HCT116 (cell line): Measurements from ENCODE around the gene PMEPA1. TPM values are rescaled to one million over a fixed set of nuclear protein-coding genes. Genes with fewer than 3 reads are reported as not detected.

Source experiments
- ATAC-seq: fragments of 200-7000 bp; cut with Tn5 transposase; 2 replicates; pipeline ENCODE4 v1.9.1; 2020; ENCODE audit warnings: mild to moderate bottlenecking, moderate library complexity
- BruUV-seq: library from RNA; stranded (reverse); fragments of 400-500 nt; replicated peaks from 2 replicates; lab custom pipeline; 2021; lab: Mats Ljungman, UMichigan
- CTCF ChIA-PET: fragments of 300-600 bp; sonication (Branson Sonifier 250); formaldehyde crosslinking; loops from one replicate; lab custom pipeline; 2021; ENCODE audit warnings: antibody characterized with exemption; lab: Charles Lee
- POLR2A ChIA-PET: fragments of 300-600, 350-600 bp; sonication (Branson Sonifier 250); formaldehyde crosslinking; loops from one replicate; lab custom pipeline; 2021; ENCODE audit warnings: antibody characterized with exemption; lab: Charles Lee
- RAD21 ChIA-PET, 2 experiments: fragments of 300-600 bp; sonication (Branson Sonifier 250); formaldehyde crosslinking; loops; one replicate each; lab custom pipeline; 2023; ENCODE audit warnings: low total read pairs in 2 of 2; ENCODE audit not compliant: uncharacterized antibody in 2 of 2, unreplicated experiment in 2 of 2, low non-redundant PET in 1 of 2; lab: Charles Lee
- DNase-seq: peaks from one replicate; pipeline ENCODE4 v3.0.0-alpha.2; 2010; ENCODE audit warnings: low read depth, low spot score
- H2AFZ ChIP-seq: fragments of 200-600 bp; shearing (Covaris generic), sonication (generic); 2 replicates; pipeline ENCODE4 v1.6.1; 2017; ENCODE audit warnings: low read depth, mixed run types, mixed read lengths, antibody characterized with exemption, low read length; ENCODE audit not compliant: poor library complexity, severe bottlenecking
- H3K27ac ChIP-seq: 2 replicates; pipeline ENCODE4 v1.5.1; 2012; ENCODE audit warnings: low read depth, low read length
- H3K27me3 ChIP-seq: fragments of 200-600 bp; sonication (generic); 2 replicates; pipeline ENCODE4 v1.6.1; 2016; ENCODE audit warnings: mixed run types, low read length, mixed read lengths; ENCODE audit not compliant: insufficient read depth
- H3K36me3 ChIP-seq, 2 experiments: fragments of 200-500 bp in 1 of 2; fragments of 200-600 bp in 1 of 2; sonication (Bioruptor generic) in 1 of 2; sonication (generic) in 1 of 2; 2 replicates each; pipeline versions ENCODE4 v1.5.1 to v1.6.1; 2014 to 2016; ENCODE audit warnings: low read length in 2 of 2, inconsistent platforms in 1 of 2, mixed read lengths in 1 of 2, mixed run types in 1 of 2; ENCODE audit not compliant: insufficient read depth in 2 of 2, control insufficient read depth in 1 of 2
- H3K4me1 ChIP-seq, 2 experiments: fragments of 200-600 bp in 1 of 2; sonication (generic) in 1 of 2; 2 replicates each; pipeline versions ENCODE4 v1.5.1 to v1.6.1; 2012 to 2017; ENCODE audit warnings: low read length in 2 of 2, inconsistent platforms in 1 of 2, mild to moderate bottlenecking in 1 of 2, mixed read lengths in 1 of 2, mixed run types in 1 of 2, moderate library complexity in 1 of 2; ENCODE audit not compliant: insufficient read depth in 2 of 2, control insufficient read depth in 1 of 2
- H3K4me2 ChIP-seq: fragments of 200-600 bp; sonication (generic); 2 replicates; pipeline ENCODE4 v1.6.1; 2017; ENCODE audit warnings: mixed run types, low read length, mixed read lengths
- H3K4me3 ChIP-seq, 2 experiments: fragments of 200-600 bp in 1 of 2; sonication (generic) in 1 of 2; replicated peaks in 1 of 2; 2 replicates each; pipeline ENCODE4 v1.5.1; 2011 to 2016; ENCODE audit warnings: low read length in 2 of 2, control low read depth in 1 of 2, low read depth in 1 of 2, mild to moderate bottlenecking in 1 of 2, mixed read lengths in 1 of 2, mixed run types in 1 of 2
- H3K79me2 ChIP-seq: fragments of 200-600 bp; sonication (generic); 2 replicates; pipeline ENCODE4 v1.6.1; 2017; ENCODE audit warnings: mild to moderate bottlenecking, mixed run types, low read length, moderate library complexity, mixed read lengths; ENCODE audit not compliant: insufficient read depth
- H3K9ac ChIP-seq: fragments of 200-600 bp; sonication (generic); 2 replicates; pipeline ENCODE4 v1.6.1; 2016; ENCODE audit warnings: low read length, mixed read lengths
- H3K9me2 ChIP-seq: fragments of 200-600 bp; sonication (generic), shearing (Covaris generic); 2 replicates; pipeline ENCODE4 v1.6.1; 2017; ENCODE audit warnings: mixed run types, mild to moderate bottlenecking, moderate library complexity; ENCODE audit not compliant: insufficient read depth
- H3K9me3 ChIP-seq, 2 experiments: fragments of 200-500 bp in 1 of 2; fragments of 200-600 bp in 1 of 2; sonication (Bioruptor generic) in 1 of 2; sonication (generic) in 1 of 2; 2 replicates each; pipeline ENCODE4 v1.6.1; 2014 to 2017; ENCODE audit warnings: low read length in 2 of 2, mixed read lengths in 2 of 2, inconsistent platforms in 1 of 2, low read depth in 1 of 2, mild to moderate bottlenecking in 1 of 2, mixed run types in 1 of 2, moderate library complexity in 1 of 2; ENCODE audit not compliant: control insufficient read depth in 1 of 2, insufficient read depth in 1 of 2
- H4K20me1 ChIP-seq: fragments of 200-600 bp; sonication (generic), shearing (Covaris generic); 2 replicates; pipeline ENCODE4 v1.6.1; 2017; ENCODE audit warnings: mixed run types, mild to moderate bottlenecking, moderate library complexity; ENCODE audit not compliant: insufficient read depth
- CBX3 ChIP-seq: IDR thresholded peaks from 2 replicates; pipeline ENCODE4 v1.6.1; 2012; ENCODE audit warnings: low read depth
- EGR1 ChIP-seq: IDR thresholded peaks from 2 replicates; pipeline ENCODE4 v1.6.1; 2012; ENCODE audit warnings: low read depth
- ELF1 ChIP-seq: IDR thresholded peaks from 2 replicates; pipeline ENCODE4 v1.6.1; 2012; ENCODE audit warnings: low read depth, borderline replicate concordance
- EZH2 ChIP-seq: fragments of 200-600 bp; sonication (generic); IDR thresholded peaks from 2 replicates; pipeline ENCODE4 v1.6.1; 2017; ENCODE audit warnings: antibody characterized with exemption, mixed run types
- EZH2phosphoT487 ChIP-seq: fragments of 200-600 bp; IDR thresholded peaks from 2 replicates; pipeline ENCODE4 v1.6.1; 2018; ENCODE audit warnings: antibody characterized with exemption, borderline replicate concordance
- MAX ChIP-seq: IDR thresholded peaks from 2 replicates; pipeline ENCODE4 v1.6.1; 2012
- POLR2A ChIP-seq: IDR thresholded peaks from 2 replicates; pipeline ENCODE4 v1.7.0; 2011; ENCODE audit warnings: borderline replicate concordance; ENCODE audit not compliant: insufficient read depth, insufficient read length; ENCODE audit errors: extremely low read depth
- RAD21 ChIP-seq: IDR thresholded peaks from 2 replicates; pipeline ENCODE4 v1.6.1; 2012; ENCODE audit warnings: low read depth, mild to moderate bottlenecking
- SIN3A ChIP-seq: IDR thresholded peaks from 2 replicates; pipeline ENCODE4 v1.6.1; 2012; ENCODE audit warnings: low read depth
- SP1 ChIP-seq: IDR thresholded peaks from 2 replicates; pipeline ENCODE4 v1.6.1; 2012; ENCODE audit warnings: low read depth
- SRF ChIP-seq: IDR thresholded peaks from 2 replicates; pipeline ENCODE4 v1.6.1; 2012; ENCODE audit warnings: low read depth
- ZBTB33 ChIP-seq: IDR thresholded peaks from 2 replicates; pipeline ENCODE4 v1.6.1; 2011; ENCODE audit warnings: mild to moderate bottlenecking, low read length, moderate library complexity; ENCODE audit not compliant: insufficient replicate concordance; ENCODE audit errors: extremely low read depth
- ZFX ChIP-seq: fragments of 450-650 bp; IDR thresholded peaks from 2 replicates; pipeline ENCODE4 v1.6.1; 2017
- intact Hi-C: fragments of 100-400 bp; cut with micrococcal nuclease; formaldehyde crosslinking; loops from 2 replicates; pipeline ENCODE4 v1.10.0; 2022
- total RNA-seq: library from RNA; stranded (reverse); gene quantifications from one replicate; pipeline ENCODE4 v1.2.1, GENCODE V29; 2021; ENCODE audit not compliant: unreplicated experiment

The PMEPA1 gene
- total RNA-seq, 1 experiment from 2014 or later, result 0.64 TPM

GRCh38 chr20:57620999-57621398 lies 88.8 kb downstream of the PMEPA1 start (continued):
- TF ChIP-seq ZBTB33 (no peak), ZFX (no peak)

GRCh38 chr20:57620274-57620990 lies 89.4 kb downstream of the PMEPA1 start, which contains the start of gene ZBP1:
TSS of gene ZBP1 (minus strand) at chr20:57620426. CDS start at chr20:57620295, 131 bp downstream.
- no peak within 1 kb of the TSS for H2AFZ ChIP-seq
- H3K27ac ChIP-seq, result no peak within 1 kb of the TSS
- DNase-seq, result no peak
- CTCF ChIA-PET, result interaction anchor here (0.8 to 2.7 kb wide), 3 partner anchors 466 to 559 kb away, joined by 3 to 23 read pairs (median 4); no protein-coding TSS in a partner anchor
- no peaks in the 10 kb centered on the region for H3K79me2 ChIP-seq
- ATAC-seq, result no peak
- H3K9ac ChIP-seq, result no peak within 1 kb of the TSS
- H3K36me3 ChIP-seq, result no peaks in the 10 kb centered on the region
- H3K27me3 ChIP-seq, result peaks cover 30% of the 10 kb centered on the region; the same call in 1 of the 2 replicates
- H3K4me3 ChIP-seq, result no peak within 1 kb of the TSS
- TF ChIP-seq ZBTB33, result no peak
- TF ChIP-seq MAX, result no peak
- TF ChIP-seq ELF1, result no peak
- no peak for TF ChIP-seq CBX3
- TF ChIP-seq EZH2, result no peak
- no peak for TF ChIP-seq RAD21
- TF ChIP-seq EGR1, result no peak
- TF ChIP-seq SIN3A, result no peak
- TF ChIP-seq ZFX, result no peak
- no peak for TF ChIP-seq SP1
- TF ChIP-seq POLR2A, result no peak
- no peak for TF ChIP-seq SRF
- no peak for TF ChIP-seq EZH2phosphoT487
- peaks cover 6 to 18% of the 10 kb centered on the region in 2 experiments for H3K4me1 ChIP-seq
- no peak within 1 kb of the TSS for H3K4me2 ChIP-seq
- H4K20me1 ChIP-seq, result no peaks in the 10 kb centered on the region
- no TSS peak for BruUV-seq
- intact Hi-C loops, result loop anchor here (10.0 kb wide), 1 partner anchor 584 kb away; no protein-coding TSS in a partner anchor
- H3K9me2 ChIP-seq, result no peaks in the 10 kb centered on the region
- no peaks in the 10 kb centered on the region for H3K9me3 ChIP-seq
- POLR2A ChIA-PET, result no interaction called here
- RAD21 ChIA-PET, result interaction anchor here in 1 of 2 experiments (0.7 kb wide), 1 partner anchor 444 kb away, joined by 3 read pairs; no protein-coding TSS in a partner anchor
